CD14-positive monocyte (primary cell): ENCODE data around the gene CBR3. TPM values are rescaled to one million over a fixed set of nuclear protein-coding genes. Genes with fewer than 3 reads are reported as not detected.

Source experiments
- DNase-seq, 3 donors: peaks; one replicate each; pipeline ENCODE4 v3.0.0-alpha.2; 2011 to 2022
- H2AFZ ChIP-seq: 2 replicates; pipeline ENCODE4 v1.6.0; 2012; ENCODE audit warnings: mild to moderate bottlenecking, low read depth, low read length, inconsistent platforms; ENCODE audit not compliant: insufficient read depth, poor library complexity, severe bottlenecking
- H3K27ac ChIP-seq, 2 donors: 1 replicate in 1 of 2; 2 replicates in 1 of 2; pipeline ENCODE4 v1.5.1; 2012 to 2013; ENCODE audit warnings: low read length in 2 of 2, control low read depth in 1 of 2, inconsistent platforms in 1 of 2, low read depth in 1 of 2, mild to moderate bottlenecking in 1 of 2
- H3K27me3 ChIP-seq, 2 donors: one replicate each; pipeline versions ENCODE4 v1.6.0 to v1.6.1; 2011 to 2013; ENCODE audit warnings: low read length in 2 of 2; ENCODE audit not compliant: control insufficient read depth in 2 of 2, insufficient read depth in 2 of 2
- H3K36me3 ChIP-seq, 2 donors: replicated peaks in 1 of 2; 1 replicate in 1 of 2; 2 replicates in 1 of 2; pipeline versions ENCODE4 v1.5.1 to v1.6.1; 2012 to 2013; ENCODE audit warnings: low read length in 2 of 2, control low read depth in 1 of 2, inconsistent platforms in 1 of 2, mild to moderate bottlenecking in 1 of 2; ENCODE audit not compliant: insufficient read depth in 2 of 2, control insufficient read depth in 1 of 2
- H3K4me1 ChIP-seq, 2 donors: 1 replicate in 1 of 2; 2 replicates in 1 of 2; pipeline versions ENCODE4 v1.5.1 to v1.6.1; 2012 to 2013; ENCODE audit warnings: low read length in 2 of 2, control low read depth in 1 of 2, inconsistent platforms in 1 of 2, mild to moderate bottlenecking in 1 of 2, moderate library complexity in 1 of 2; ENCODE audit not compliant: insufficient read depth in 2 of 2, control insufficient read depth in 1 of 2
- H3K4me2 ChIP-seq: replicated peaks from 2 replicates; pipeline ENCODE3; 2012; ENCODE audit warnings: low read length, moderate library complexity, mild to moderate bottlenecking; ENCODE audit not compliant: poor library complexity, severe bottlenecking; ENCODE audit errors: extremely low read depth
- H3K4me3 ChIP-seq, 3 experiments: fragments of 200-600 bp in 1 of 3; sonication (generic) in 1 of 3; replicated peaks in 1 of 3; 1 replicate in 2 of 3; 2 replicates in 1 of 3; pipeline ENCODE4 v1.5.1; 2011 to 2013; ENCODE audit warnings: low read length in 3 of 3, mild to moderate bottlenecking in 3 of 3, control low read depth in 2 of 3, low read depth in 2 of 3, inconsistent platforms in 1 of 3, moderate library complexity in 1 of 3
- H3K79me2 ChIP-seq: 2 replicates; pipeline ENCODE4 v1.6.0; 2012; ENCODE audit warnings: mild to moderate bottlenecking, control low read depth, inconsistent platforms, low read length, moderate library complexity; ENCODE audit not compliant: insufficient read depth
- H3K9ac ChIP-seq: 2 replicates; pipeline ENCODE4 v1.6.0; 2017; ENCODE audit warnings: low read length, mild to moderate bottlenecking; ENCODE audit not compliant: insufficient read depth, poor library complexity, severe bottlenecking
- H3K9me3 ChIP-seq, 2 donors: replicated peaks in 1 of 2; 1 replicate in 1 of 2; 2 replicates in 1 of 2; pipeline versions ENCODE4 v1.5.1 to v1.6.1; 2012 to 2013; ENCODE audit warnings: low read length in 2 of 2, control low read depth in 1 of 2; ENCODE audit not compliant: control insufficient read depth in 1 of 2, insufficient read depth in 1 of 2
- H4K20me1 ChIP-seq: 2 replicates; pipeline ENCODE4 v1.6.0; 2012; ENCODE audit warnings: mild to moderate bottlenecking, low read length, control low read depth, moderate library complexity; ENCODE audit not compliant: insufficient read depth
- H3K27ac Mint-ChIP-seq, 7 donors: one replicate each; pipeline ENCODE4 v1.8.0; 2020; ENCODE audit warnings: mild to moderate bottlenecking in 7 of 7, mixed read lengths in 7 of 7, moderate library complexity in 6 of 7, inconsistent platforms in 2 of 7
- H3K27me3 Mint-ChIP-seq, 3 donors: one replicate each; pipeline ENCODE4 v1.8.0; 2021 to 2022; ENCODE audit warnings: low read depth in 3 of 3, mild to moderate bottlenecking in 3 of 3, mixed read lengths in 3 of 3, moderate library complexity in 3 of 3, inconsistent platforms in 1 of 3
- H3K36me3 Mint-ChIP-seq, 2 donors: one replicate each; pipeline ENCODE4 v1.8.0; 2020; ENCODE audit warnings: mixed read lengths in 2 of 2, inconsistent platforms in 1 of 2, mild to moderate bottlenecking in 1 of 2
- H3K4me1 Mint-ChIP-seq: one replicate; pipeline ENCODE4 v1.8.0; 2020; ENCODE audit warnings: mild to moderate bottlenecking, mixed read lengths
- H3K4me3 Mint-ChIP-seq, 2 donors: one replicate each; pipeline ENCODE4 v1.8.0; 2020; ENCODE audit warnings: mild to moderate bottlenecking in 2 of 2, mixed read lengths in 2 of 2, moderate library complexity in 1 of 2
- H3K9me3 Mint-ChIP-seq, 7 donors: one replicate each; pipeline ENCODE4 v1.8.0; 2020 to 2022; ENCODE audit warnings: mixed read lengths in 7 of 7, mild to moderate bottlenecking in 6 of 7, moderate library complexity in 6 of 7, inconsistent platforms in 2 of 7
- WGBS: methylation state at CpG from one replicate; pipeline ENCODE4 v1.1.5; 2013; ENCODE audit warnings: missing lambda C conversion rate; ENCODE audit not compliant: insufficient coverage; 5-methylcytosine and 5-hydroxymethylcytosine counted together
- intact Hi-C, 2 donors: fragments of 100-400 bp; cut with micrococcal nuclease; formaldehyde crosslinking; loops; one replicate each; pipeline versions ENCODE4 v1.15.0 to v1.15.1; 2023
- polyA plus RNA-seq, 3 donors: library from polyadenylated mRNA; depleted of rRNA in 1 of 3; unstranded in 2 of 3; stranded (reverse) in 1 of 3; fragments of 300-500 nt in 2 of 3; fragments of >200 nt in 1 of 3; fragmentation: Illumina TruSeq in 2 of 3; gene quantifications; 1 replicate in 2 of 3; 2 replicates in 1 of 3; pipeline ENCODE4 v1.2.3, GENCODE V29; 2012 to 2021
- TF ChIP-seq, protein P1 (sequence below): fragments of 200-600 bp; IDR thresholded peaks from one replicate; pipeline ENCODE4 v1.8.0; 2022; ENCODE audit warnings: antibody characterized with exemption, mild to moderate bottlenecking

The CBR3 gene
- polyA plus RNA-seq, 3 donors = 0.32 to 0.40 TPM; not detected in 1

DNA sequence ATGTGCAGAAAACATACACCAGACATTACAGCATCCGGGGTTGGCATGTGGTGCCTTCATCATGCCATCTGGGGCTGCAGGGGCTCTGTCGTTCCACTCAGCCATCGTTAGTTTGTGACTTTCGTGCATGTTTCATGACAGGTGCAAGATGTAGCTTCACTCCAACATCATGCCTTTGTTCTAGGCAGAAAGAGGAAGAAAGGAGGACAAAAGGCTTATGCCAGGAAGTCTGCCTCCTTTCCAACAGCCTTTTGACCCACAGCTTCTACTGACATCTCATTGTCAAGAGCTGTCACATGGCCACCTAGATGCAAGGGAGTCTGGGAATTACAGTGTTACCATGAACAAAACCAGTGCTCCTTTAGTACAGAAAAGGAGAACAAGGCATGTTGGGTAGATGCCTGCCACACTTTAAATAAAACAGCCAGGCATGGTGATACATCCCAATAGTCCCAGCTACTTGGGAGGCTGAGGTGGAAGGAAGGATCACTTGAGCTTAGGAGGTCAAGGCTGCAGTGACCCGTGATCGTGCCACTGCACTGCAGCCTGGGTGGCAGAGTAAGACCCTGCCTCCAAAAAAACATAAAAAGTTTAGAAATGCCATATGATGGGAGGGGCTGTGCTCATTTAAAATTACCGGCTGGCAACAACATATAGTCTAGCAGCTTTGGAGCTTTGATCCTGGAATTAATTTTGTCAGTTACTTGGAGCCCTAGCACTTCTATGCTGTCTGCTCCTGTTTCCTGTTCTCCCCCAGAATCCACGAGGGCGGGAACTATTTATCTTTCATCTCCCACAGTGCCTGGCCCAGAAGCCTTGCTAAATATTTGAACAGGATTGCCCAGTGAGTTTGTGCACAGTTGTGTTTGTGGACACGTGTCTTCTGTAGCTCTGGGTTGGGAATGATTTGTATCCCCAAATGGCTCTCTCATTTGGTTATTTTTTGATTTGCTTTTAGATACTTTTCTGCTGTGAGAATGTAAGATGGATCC lies 29.2 kb downstream of the CBR3 start:
- H3K4me1 Mint-ChIP-seq = peaks cover 67% of the 10 kb centered on the region
- Histone ChIP-seq H3K27me3 (no peaks in the 10 kb centered on the region), H2AFZ (no peak overlapping the region), H3K79me2 (peaks cover 71% of the 10 kb centered on the region), H3K4me1 (peaks cover 36 to 39% of the 10 kb centered on the region in 2 donors), H3K36me3 (peaks cover 5 to 52% of the 10 kb centered on the region in 2 donors), H4K20me1 (peaks cover 47% of the 10 kb centered on the region), H3K4me2 (peak overlapping the region; percentile 12), H3K27ac (peak overlapping the region; percentile 2 to 40), H3K4me3 (no peak overlapping the region), H3K9me3 (no peaks in the 10 kb centered on the region), H3K9ac (no peak overlapping the region)
- peak in 2 of 3 donors; percentile 30 for DNase-seq
- H3K9me3 Mint-ChIP-seq = peaks cover 0 to 2% (median 0%) of the 10 kb centered on the region in 7 donors
- intact Hi-C loops = no loop called here
- TF ChIP-seq, protein P1, sequence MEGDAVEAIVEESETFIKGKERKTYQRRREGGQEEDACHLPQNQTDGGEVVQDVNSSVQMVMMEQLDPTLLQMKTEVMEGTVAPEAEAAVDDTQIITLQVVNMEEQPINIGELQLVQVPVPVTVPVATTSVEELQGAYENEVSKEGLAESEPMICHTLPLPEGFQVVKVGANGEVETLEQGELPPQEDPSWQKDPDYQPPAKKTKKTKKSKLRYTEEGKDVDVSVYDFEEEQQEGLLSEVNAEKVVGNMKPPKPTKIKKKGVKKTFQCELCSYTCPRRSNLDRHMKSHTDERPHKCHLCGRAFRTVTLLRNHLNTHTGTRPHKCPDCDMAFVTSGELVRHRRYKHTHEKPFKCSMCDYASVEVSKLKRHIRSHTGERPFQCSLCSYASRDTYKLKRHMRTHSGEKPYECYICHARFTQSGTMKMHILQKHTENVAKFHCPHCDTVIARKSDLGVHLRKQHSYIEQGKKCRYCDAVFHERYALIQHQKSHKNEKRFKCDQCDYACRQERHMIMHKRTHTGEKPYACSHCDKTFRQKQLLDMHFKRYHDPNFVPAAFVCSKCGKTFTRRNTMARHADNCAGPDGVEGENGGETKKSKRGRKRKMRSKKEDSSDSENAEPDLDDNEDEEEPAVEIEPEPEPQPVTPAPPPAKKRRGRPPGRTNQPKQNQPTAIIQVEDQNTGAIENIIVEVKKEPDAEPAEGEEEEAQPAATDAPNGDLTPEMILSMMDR = no peak
- WGBS = 90% methylated on average over 1 of the region's 10 CpGs
- peaks cover 39 to 60% of the 10 kb centered on the region in 2 donors for H3K36me3 Mint-ChIP-seq
- peak overlapping the region; percentile 54 to 85 (median 73) for H3K27ac Mint-ChIP-seq
- H3K27me3 Mint-ChIP-seq = no peaks in the 10 kb centered on the region
- H3K4me3 Mint-ChIP-seq = no peak overlapping the region

GRCh38 chr21:36165356-36165755 lies 30.5 kb downstream of the CBR3 start:
- Mint-ChIP-seq H3K27me3 (no peaks in the 10 kb centered on the region), H3K36me3 (peaks cover 50 to 68% of the 10 kb centered on the region in 2 donors), H3K27ac (peak overlapping the region in 1 of 7 donors; percentile 50), H3K9me3 (peaks cover 0 to 3% (median 0%) of the 10 kb centered on the region in 7 donors), H3K4me3 (no peak overlapping the region), H3K4me1 (peaks cover 66% of the 10 kb centered on the region)
- H3K4me3 ChIP-seq = no peak overlapping the region
- H3K27ac ChIP-seq = no peak overlapping the region
- no peak overlapping the region for H2AFZ ChIP-seq
- H3K9me3 ChIP-seq = no peaks in the 10 kb centered on the region
- H3K4me1 ChIP-seq = peaks cover 35 to 37% of the 10 kb centered on the region in 2 donors
- TF ChIP-seq, protein P1 = no peak
- H3K79me2 ChIP-seq = peaks cover 73% of the 10 kb centered on the region
- WGBS = 100% methylated on average over 8 of the region's 11 CpGs
- no peak for DNase-seq
- intact Hi-C loops = no loop called here
- peaks cover 5 to 63% of the 10 kb centered on the region in 2 donors for H3K36me3 ChIP-seq
- H3K9ac ChIP-seq = no peak overlapping the region
- no peak overlapping the region for H3K4me2 ChIP-seq
- peaks cover 46% of the 10 kb centered on the region for H4K20me1 ChIP-seq
- no peaks in the 10 kb centered on the region for H3K27me3 ChIP-seq
